Stimulated activated CD8-positive, alpha-beta memory T cell treated with anti-CD3 and anti-CD28 coated beads, Interleukin-4, amount 100 ng/mL, for 4 hours (primary cell): ENCODE data around the gene SP100.

ENCODE experiments used
- DNase-seq, 2 donors: peaks; one replicate each; pipeline ENCODE4 v3.0.0-alpha.2; 2020; ENCODE audit warnings: low read depth in 2 of 2, low spot score in 1 of 2

SP100 gene

DNA sequence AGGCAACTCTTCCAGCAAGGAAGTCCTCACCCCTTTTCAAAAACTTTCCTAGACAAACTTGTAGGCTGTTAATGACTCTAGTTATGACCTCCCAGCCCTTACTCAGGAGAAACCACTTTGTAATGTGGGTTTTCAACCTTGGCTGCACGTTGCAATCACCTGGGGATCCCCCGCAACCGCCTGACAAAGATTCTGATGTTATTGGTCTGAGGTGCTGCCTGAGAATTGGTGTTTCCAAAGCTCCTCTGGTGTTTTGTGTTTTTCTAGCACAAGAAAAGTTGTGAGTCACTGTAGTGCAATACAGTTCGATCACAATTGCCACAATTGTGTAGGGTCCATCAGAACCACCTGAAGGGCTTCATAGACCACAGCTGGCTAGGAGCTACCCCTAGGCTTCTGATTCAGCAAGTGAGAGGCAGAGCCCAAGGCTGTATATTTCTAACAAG is 121.6 kb downstream of the SP100 start:
- DNase-seq = no peak

DNA sequence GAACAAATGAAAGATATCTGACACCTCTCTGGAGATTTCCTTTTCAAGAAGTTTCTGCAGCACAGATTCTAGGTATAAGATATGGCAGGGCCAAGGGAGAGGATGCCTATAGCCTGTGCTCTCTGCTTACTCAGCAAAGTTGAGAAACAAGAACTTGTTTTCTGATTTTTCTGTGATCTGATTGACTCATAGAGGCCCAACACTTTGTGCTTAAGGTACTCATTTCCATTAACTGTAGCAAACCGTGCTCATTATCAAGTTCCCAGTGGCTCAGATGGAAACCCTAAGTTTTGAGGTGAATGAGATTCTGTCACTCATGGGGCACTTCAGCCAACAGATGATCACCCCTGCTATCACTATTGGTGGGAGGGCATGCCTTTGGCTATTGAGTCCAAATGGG is 124.3 kb downstream of the SP100 start:
- DNase-seq = no peak

DNA sequence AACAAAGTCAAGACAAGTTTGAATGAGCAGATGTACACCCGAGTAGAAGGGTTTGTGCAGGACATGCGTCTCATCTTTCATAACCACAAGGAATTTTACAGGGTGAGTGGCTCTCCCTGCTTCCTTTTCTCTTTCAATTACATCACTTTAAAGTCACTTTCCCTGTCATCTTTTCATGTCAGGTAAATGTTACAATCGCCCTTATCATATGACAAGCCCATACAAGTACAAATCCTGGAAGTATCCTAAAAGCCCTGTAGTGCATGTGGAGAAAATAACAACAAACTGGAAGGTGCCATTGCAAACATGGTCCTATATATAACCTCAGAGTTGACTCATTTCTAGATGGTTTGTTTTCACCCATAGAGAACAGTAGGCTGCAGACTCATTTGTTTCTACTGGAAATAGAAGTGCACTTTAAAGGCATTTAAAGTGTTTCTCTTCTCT is 126.0 kb downstream of the SP100 start:
- DNase-seq = no peak

DNA sequence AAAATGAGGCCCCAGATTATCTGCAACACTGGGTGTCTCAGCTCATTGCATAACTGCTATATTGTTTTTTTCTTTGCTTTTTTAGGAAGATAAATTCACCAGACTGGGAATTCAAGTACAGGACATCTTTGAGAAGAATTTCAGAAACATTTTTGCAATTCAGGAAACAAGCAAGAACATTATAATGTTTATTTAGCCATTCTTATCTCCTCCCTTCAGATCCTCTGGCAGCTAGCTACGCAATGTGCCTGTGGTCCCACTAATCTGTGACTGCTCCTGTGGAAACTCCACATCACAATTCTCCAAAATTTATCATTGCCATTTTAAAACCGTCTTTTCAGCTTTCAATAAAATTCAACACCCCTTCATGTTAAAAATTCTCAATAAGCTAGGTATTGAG is 126.8 kb downstream of the SP100 start:
- no peak for DNase-seq

- no peak for DNase-seq
Observed at GRCh38 chr2:230552181-230552580, 136.2 kb downstream of the SP100 start.

GRCh38 chr2:230557065-230557464 is 141.1 kb downstream of the SP100 start:
- no peak for DNase-seq

- no peak for DNase-seq
Observed at GRCh38 chr2:230564805-230565779, 149.1 kb downstream of the SP100 start.

- no peak for DNase-seq
Observed at GRCh38 chr2:230569298-230569697, 153.3 kb downstream of the SP100 start.

DNA sequence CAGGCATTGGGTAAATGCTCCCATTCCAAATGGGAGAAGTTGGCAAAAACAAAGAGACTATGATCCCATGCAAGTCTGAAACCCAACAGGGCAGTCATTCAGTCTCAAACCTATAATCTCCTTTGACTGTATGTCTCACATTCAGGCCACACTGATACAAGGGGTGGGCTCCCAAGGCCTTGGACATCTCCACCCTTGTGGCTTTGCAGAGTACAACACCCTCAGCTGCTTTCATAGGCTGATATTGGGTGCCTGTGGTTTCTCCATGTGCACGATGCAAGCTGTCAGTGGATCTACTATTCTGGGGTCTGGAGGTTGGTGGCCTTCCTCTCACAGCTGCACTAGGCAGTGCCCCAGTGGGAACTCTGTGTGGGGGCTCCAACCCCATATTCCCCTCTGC is 155.0 kb downstream of the SP100 start:
- DNase-seq = no peak

- DNase-seq = peak; percentile 37 to 60
Observed at GRCh38 chr2:230575642-230576324, 159.8 kb downstream of the SP100 start.

DNA sequence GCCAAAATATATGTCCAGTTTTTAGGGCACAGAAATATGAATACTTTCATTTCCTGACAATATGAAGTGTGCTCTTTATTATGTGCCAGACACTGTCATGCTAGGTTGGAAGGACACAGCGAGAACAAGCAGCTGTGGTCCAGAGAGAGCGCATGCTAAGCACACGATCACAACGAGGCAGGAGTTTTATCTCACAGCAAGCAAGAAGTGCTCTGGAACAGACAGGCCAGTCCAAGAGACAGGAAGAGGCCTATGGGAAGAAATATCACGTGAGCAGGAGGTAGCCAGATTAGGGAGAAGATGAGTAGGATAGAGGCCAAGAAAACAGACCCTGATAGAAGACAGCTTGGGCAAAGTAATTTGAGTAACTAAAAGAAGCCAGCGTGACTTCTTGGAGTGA is 161.1 kb downstream of the SP100 start:
- DNase-seq = no peak

DNA sequence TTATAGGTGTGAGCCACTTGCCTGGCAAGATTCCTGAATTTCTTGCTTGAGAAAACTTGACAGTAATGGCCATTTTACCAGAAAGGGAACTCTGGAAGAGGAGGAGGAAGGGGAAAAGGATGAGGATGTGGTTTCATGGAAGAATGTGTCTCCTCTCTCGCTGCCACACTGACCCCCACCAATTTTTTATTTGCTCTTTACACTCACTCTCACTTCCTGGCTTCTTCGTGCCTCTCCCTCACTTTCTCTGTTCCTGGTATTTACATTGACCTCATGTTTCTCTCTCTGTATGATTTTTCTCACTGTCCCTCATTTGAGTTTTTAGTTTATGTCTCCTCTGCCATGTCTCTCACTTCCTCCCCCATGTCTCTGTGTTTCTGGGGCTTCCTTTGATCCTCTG is 162.1 kb downstream of the SP100 start:
- DNase-seq = no peak

GRCh38 chr2:230582851-230583283 is 166.9 kb downstream of the SP100 start:
- no peak for DNase-seq

GRCh38 chr2:230583581-230583980 is 167.6 kb downstream of the SP100 start:
- no peak for DNase-seq

DNA sequence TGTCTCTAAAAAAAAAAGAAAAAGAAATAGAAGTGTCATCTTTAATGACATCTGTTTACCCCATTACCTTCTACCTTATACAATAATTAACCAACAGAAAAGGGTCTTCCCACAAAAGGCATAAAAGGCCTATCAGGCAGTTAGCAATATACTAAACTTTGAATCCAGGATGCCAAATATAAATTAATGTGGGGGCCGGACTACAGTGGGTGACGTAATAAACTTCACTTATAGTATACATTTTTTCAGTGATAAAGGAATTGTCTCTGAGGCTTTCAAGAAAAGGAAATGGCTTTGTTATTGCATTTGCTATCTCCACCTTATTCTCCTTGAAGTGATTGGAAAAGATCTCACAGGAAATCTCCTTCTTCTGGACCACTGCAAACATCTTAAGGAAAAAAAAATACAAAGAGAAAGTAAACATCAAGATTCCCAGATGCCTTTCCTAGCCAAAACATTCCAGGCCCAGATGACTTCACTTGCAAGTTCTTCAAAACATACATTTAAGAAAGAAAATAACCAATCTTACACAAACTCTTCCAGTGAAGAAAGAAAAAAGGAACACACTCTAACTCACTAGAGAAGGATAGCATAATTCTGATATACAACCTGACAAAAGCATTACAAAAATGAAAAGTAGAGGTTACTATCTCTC is 170.5 kb downstream of the SP100 start:
- no peak for DNase-seq

- DNase-seq = no peak
Observed at GRCh38 chr2:230589025-230589424, 173.0 kb downstream of the SP100 start.

- no peak for DNase-seq
Observed at GRCh38 chr2:230589497-230590015, 173.6 kb downstream of the SP100 start.

DNA sequence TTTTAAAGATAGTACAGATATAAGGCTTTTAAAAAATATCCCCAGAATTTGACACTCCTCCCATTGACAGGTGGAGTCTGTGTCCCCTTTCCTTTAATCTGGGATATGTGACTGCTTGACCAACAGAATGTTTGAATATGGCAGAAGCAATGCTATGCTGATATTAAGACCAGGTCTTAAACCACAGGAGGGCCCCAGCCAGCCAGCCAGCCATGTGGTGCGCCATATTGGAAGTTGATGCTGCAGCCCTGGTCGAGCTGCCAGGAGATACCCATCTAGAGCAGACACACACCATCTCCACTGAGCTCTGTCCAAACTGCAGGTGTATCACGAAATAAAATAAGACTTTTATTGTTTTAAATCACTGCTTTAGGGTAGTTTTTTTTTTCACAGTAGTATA is 174.3 kb downstream of the SP100 start:
- no peak for DNase-seq

GRCh38 chr2:230591850-230592249 is 175.8 kb downstream of the SP100 start:
- no peak for DNase-seq

GRCh38 chr2:230592775-230593174 is 176.8 kb downstream of the SP100 start:
- DNase-seq = no peak
